ENCODE measurements around the gene KIF6. TPM values are rescaled to one million over a fixed set of nuclear protein-coding genes. Genes with fewer than 3 reads are reported as not detected.

The KIF6 gene
- total RNA-seq, 2 experiments from 2014 or later, result not detected

- no peak for TF ChIP-seq CTCF (IDR thresholded peaks at IDR 0.05)
- peaks cover 0 to 4% of the 10 kb centered on the region in 2 experiments for H3K9me3 ChIP-seq (ENCODE audit: control insufficient read depth in 1 of 2, insufficient read depth in 1 of 2, low read length in 2 of 2)
- no peak overlapping the region for H3K27ac ChIP-seq (ENCODE audit: low read depth in 1 of 2, low read length in 2 of 2)
- ChIA-PET POLR2A (no interaction called here), CTCF (no interaction called here)
- Mint-ChIP-seq H3K4me1 (ENCODE audit: low read depth) (no peaks in the 10 kb centered on the region), H3K4me3 (no peak overlapping the region), H3K27ac (no peak overlapping the region), H3K9me3 (peaks cover 8% of the 10 kb centered on the region), H3K36me3 (ENCODE audit: low read depth) (peaks cover 2% of the 10 kb centered on the region), H3K27me3 (peaks cover 44% of the 10 kb centered on the region)
- H3K4me1 ChIP-seq (ENCODE audit: insufficient read depth, low read length), result no peaks in the 10 kb centered on the region
- intact Hi-C loops (cut with DNase I, micrococcal nuclease), result no loop called here
- no peak for DNase-seq
- no peak for ATAC-seq (ENCODE audit: poor library complexity)
- no peak overlapping the region for H3K4me3 ChIP-seq (ENCODE audit: low read length)
- peaks cover 3 to 5% of the 10 kb centered on the region in 2 experiments for H3K27me3 ChIP-seq (ENCODE audit: control insufficient read depth in 1 of 2, insufficient read depth in 2 of 2, low read length in 2 of 2)
- no peaks in the 10 kb centered on the region for H3K36me3 ChIP-seq (ENCODE audit: insufficient read depth, low read length)
Observed at GRCh38 chr6:39496456-39496855, 228.8 kb downstream of the KIF6 start.

GRCh38 chr6:39495640-39496039 lies 229.6 kb downstream of the KIF6 start:
- Histone ChIP-seq H3K36me3 (ENCODE audit: insufficient read depth, low read length) (no peaks in the 10 kb centered on the region), H3K4me3 (ENCODE audit: low read length) (no peak overlapping the region), H3K4me1 (ENCODE audit: insufficient read depth, low read length) (no peaks in the 10 kb centered on the region), H3K9me3 (ENCODE audit: control insufficient read depth in 1 of 2, insufficient read depth in 1 of 2, low read length in 2 of 2) (peaks cover 0 to 2% of the 10 kb centered on the region in 2 experiments), H3K27ac (ENCODE audit: low read depth in 1 of 2, low read length in 2 of 2) (no peak overlapping the region), H3K27me3 (ENCODE audit: control insufficient read depth in 1 of 2, insufficient read depth in 2 of 2, low read length in 2 of 2) (peaks cover 3 to 5% of the 10 kb centered on the region in 2 experiments)
- Mint-ChIP-seq H3K27ac (no peak overlapping the region), H3K36me3 (ENCODE audit: low read depth) (no peaks in the 10 kb centered on the region), H3K27me3 (peaks cover 44% of the 10 kb centered on the region), H3K9me3 (peaks cover 4% of the 10 kb centered on the region), H3K4me3 (no peak overlapping the region), H3K4me1 (ENCODE audit: low read depth) (no peaks in the 10 kb centered on the region)
- TF ChIP-seq CTCF (IDR thresholded peaks at IDR 0.05), result no peak
- CTCF ChIA-PET, result no interaction called here
- POLR2A ChIA-PET, result no interaction called here
- no peak for DNase-seq
- intact Hi-C loops (cut with DNase I, micrococcal nuclease), result no loop called here
- no peak for ATAC-seq (ENCODE audit: poor library complexity)

DNA sequence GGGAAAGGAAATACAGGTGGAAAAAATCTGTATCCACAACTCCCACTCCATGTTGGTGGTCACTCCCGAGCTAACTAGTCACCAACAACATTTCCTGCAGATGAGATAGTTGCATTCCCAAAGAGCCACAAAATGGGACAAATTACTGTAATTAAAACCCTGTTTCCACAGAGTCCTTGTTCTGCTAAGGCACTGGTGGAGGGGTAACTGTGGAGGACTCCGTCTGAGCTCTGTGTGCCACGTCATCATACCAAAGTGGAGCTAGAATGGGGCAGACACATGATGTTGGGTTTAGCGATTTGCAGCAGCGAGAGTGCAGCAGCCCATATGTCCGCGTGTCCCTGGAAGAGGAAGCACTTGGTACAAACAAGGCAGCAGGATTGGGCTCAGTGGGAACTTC lies 230.2 kb downstream of the KIF6 start:
- no peaks in the 10 kb centered on the region for H3K36me3 ChIP-seq (ENCODE audit: insufficient read depth, low read length)
- intact Hi-C loops (cut with DNase I, micrococcal nuclease), result no loop called here
- no peaks in the 10 kb centered on the region for H3K36me3 Mint-ChIP-seq (ENCODE audit: low read depth)
- DNase-seq, result no peak
- H3K27ac Mint-ChIP-seq, result no peak overlapping the region
- peaks cover 48% of the 10 kb centered on the region for H3K27me3 Mint-ChIP-seq
- no peak overlapping the region for H3K27ac ChIP-seq (ENCODE audit: low read depth in 1 of 2, low read length in 2 of 2)
- H3K4me3 Mint-ChIP-seq, result no peak overlapping the region
- H3K4me1 ChIP-seq (ENCODE audit: insufficient read depth, low read length), result no peaks in the 10 kb centered on the region
- CTCF ChIA-PET, result interaction anchor here (1.2 kb wide), 1 partner anchor 9 kb away, joined by 4 read pairs; no protein-coding TSS in a partner anchor
- no peak overlapping the region for H3K4me3 ChIP-seq (ENCODE audit: low read length)
- TF ChIP-seq CTCF (IDR thresholded peaks at IDR 0.05), result no peak
- H3K9me3 Mint-ChIP-seq, result peaks cover under 1% of the 10 kb centered on the region
- H3K27me3 ChIP-seq (ENCODE audit: control insufficient read depth in 1 of 2, insufficient read depth in 2 of 2, low read length in 2 of 2), result peaks cover 3 to 5% of the 10 kb centered on the region in 2 experiments
- H3K9me3 ChIP-seq (ENCODE audit: control insufficient read depth in 1 of 2, insufficient read depth in 1 of 2, low read length in 2 of 2), result no peaks in the 10 kb centered on the region
- no peaks in the 10 kb centered on the region for H3K4me1 Mint-ChIP-seq (ENCODE audit: low read depth)
- no peak for ATAC-seq (ENCODE audit: poor library complexity)
- POLR2A ChIA-PET, result no interaction called here
